Hematopoietic multipotent progenitor cell treated with erythropoietin and hydrocortisone succinate and interleukin-3 and kit ligand, for 8 days (in vitro differentiated cells): ENCODE data around the gene DAB2IP.
"Not testable (repeated sequence)": the region's sequence is repeated elsewhere in the genome, so short reads cannot be mapped to it uniquely, and the experiment has no call there.

Experiments
- DNase-seq: peaks from one replicate; pipeline ENCODE4 v3.0.0-alpha.2; 2015

The DAB2IP gene

GRCh38 chr9:121651295-121652020, at the start of gene DAB2IP:
Gene DAB2IP (plus strand): TSS chr9:121651634. CDS start chr9:121651776, 142 bp downstream.
- DNase-seq, result no peak

GRCh38 chr9:121603028-121603427, 48.4 kb upstream of the DAB2IP start:
- no peak for DNase-seq

- no peak for DNase-seq
Observed at GRCh38 chr9:121604242-121604641, 47.2 kb upstream of the DAB2IP start.

GRCh38 chr9:121604654-121605053, 46.8 kb upstream of the DAB2IP start:
- DNase-seq, result no peak

- no peak for DNase-seq
Observed at GRCh38 chr9:121607434-121608167, 43.8 kb upstream of the DAB2IP start.

GRCh38 chr9:121608168-121608853, 43.1 kb upstream of the DAB2IP start:
- no peak for DNase-seq

GRCh38 chr9:121609822-121610637, 41.4 kb upstream of the DAB2IP start:
- DNase-seq, result no peak

GRCh38 chr9:121610638-121610953, 40.8 kb upstream of the DAB2IP start:
- no peak for DNase-seq

GRCh38 chr9:121612511-121612998, 38.9 kb upstream of the DAB2IP start:
- DNase-seq, result no peak

GRCh38 chr9:121613009-121613752, 38.3 kb upstream of the DAB2IP start:
- no peak for DNase-seq

- no peak for DNase-seq
Observed at GRCh38 chr9:121616123-121616755, 35.2 kb upstream of the DAB2IP start.

GRCh38 chr9:121618504-121618903, 32.9 kb upstream of the DAB2IP start:
- DNase-seq, result no peak

GRCh38 chr9:121618910-121619309, 32.5 kb upstream of the DAB2IP start:
- DNase-seq, result not testable (repeated sequence)

- DNase-seq, result no peak
Observed at GRCh38 chr9:121619545-121620324, 31.7 kb upstream of the DAB2IP start.

GRCh38 chr9:121620325-121620673, 31.1 kb upstream of the DAB2IP start:
- no peak for DNase-seq

- peak; percentile 58 for DNase-seq
Observed at GRCh38 chr9:121620777-121621449, 30.5 kb upstream of the DAB2IP start.

GRCh38 chr9:121622387-121623203, 28.8 kb upstream of the DAB2IP start:
- no peak for DNase-seq

GRCh38 chr9:121623430-121623829, 28.0 kb upstream of the DAB2IP start:
- not testable (repeated sequence) for DNase-seq

- no peak for DNase-seq
Observed at GRCh38 chr9:121625590-121625989, 25.8 kb upstream of the DAB2IP start.
